Lower leg skin (tissue), 3 donors: ENCODE results near the gene RBL2.

ENCODE experiments used
- CTCF ChIP-seq, 3 donors: fragments of 450-650 bp; IDR thresholded peaks; one replicate each; pipeline ENCODE4 v1.5.1; 2016; ENCODE audit warnings: antibody characterized with exemption in 3 of 3, mild to moderate bottlenecking in 3 of 3, moderate library complexity in 2 of 3
- POLR2A ChIP-seq, 2 donors: fragments of 450-650 bp; IDR thresholded peaks; one replicate each; pipeline ENCODE4 v1.6.1; 2016 to 2017; ENCODE audit warnings: antibody characterized with exemption in 2 of 2, mild to moderate bottlenecking in 1 of 2, moderate library complexity in 1 of 2

DNA sequence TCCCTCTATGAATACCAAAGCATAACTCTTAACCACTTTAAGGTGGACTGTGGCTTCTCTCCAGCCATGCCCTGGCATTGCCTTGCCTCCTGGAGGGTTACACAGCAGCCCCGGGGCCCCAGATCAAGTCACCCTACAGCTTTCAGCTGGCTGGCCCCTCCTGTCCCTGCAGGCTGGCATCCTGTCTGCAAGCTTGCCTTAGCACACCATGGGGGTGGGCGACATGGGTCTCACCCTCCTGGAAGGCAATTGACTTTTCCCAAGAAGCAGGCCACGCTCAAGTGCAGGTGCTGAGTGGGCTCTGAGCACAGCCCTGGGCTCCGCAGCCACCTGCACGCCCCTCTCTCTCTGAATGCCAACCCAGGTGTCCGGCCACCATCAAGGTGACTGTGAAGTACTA is 94.5 kb downstream of the RBL2 start:
- TF ChIP-seq POLR2A (IDR thresholded peaks at IDR 0.05): no peak
- no peak for TF ChIP-seq CTCF (IDR thresholded peaks at IDR 0.05)
